ENCODE results near the gene DHRS7C.

- TF ChIP-seq EZH2 (IDR thresholded peaks at IDR 0.05; ENCODE audit: insufficient read depth, low read length) = no peak
- no peak for TF ChIP-seq CTCF (IDR thresholded peaks at IDR 0.05; ENCODE audit: insufficient read depth, low read depth, low read length)
Measured at GRCh38 chr17:9726291-9726690, 65.1 kb downstream of the DHRS7C start.

Data from astrocyte (in vitro differentiated cells and primary cell).